ENCODE measurements around the gene MELTF. TPM values are rescaled to one million over a fixed set of nuclear protein-coding genes. Genes with fewer than 3 reads are reported as not detected.

The MELTF gene
- total RNA-seq, 1 experiment from 2014 or later = 9.2 TPM

- Histone ChIP-seq H2BK12ac (ENCODE audit: insufficient read length, low read depth, low read length) (no peak overlapping the region), H4K20me1 (ENCODE audit: control insufficient read depth, insufficient read depth, insufficient read length) (no peaks in the 10 kb centered on the region), H3T11ph (ENCODE audit: low read length) (no peak overlapping the region), H3K79me2 (ENCODE audit: insufficient read depth, low read length) (no peaks in the 10 kb centered on the region), H4K91ac (ENCODE audit: insufficient read length, low read depth, low read length) (no peak overlapping the region), H3K4ac (ENCODE audit: low read depth, low read length) (no peak overlapping the region), H2AK5ac (ENCODE audit: insufficient read length, low read length) (no peak overlapping the region), H3K27ac (ENCODE audit: insufficient read length, low read depth, low read length) (no peak overlapping the region), H3K23me2 (ENCODE audit: insufficient read length, low read depth, low read length, poor library complexity, severe bottlenecking) (no peaks in the 10 kb centered on the region), H4K5ac (ENCODE audit: insufficient read length, low read depth, low read length) (no peak overlapping the region), H3K27me3 (ENCODE audit: insufficient read depth, low read length) (no peaks in the 10 kb centered on the region; the same call in 1 of the 2 replicates), H3K79me1 (ENCODE audit: insufficient read depth, low read depth, low read length, poor library complexity, severe bottlenecking) (no peaks in the 10 kb centered on the region), H3K9me3 (ENCODE audit: control insufficient read depth, low read depth, low read length) (no peaks in the 10 kb centered on the region), H2AFZ (ENCODE audit: low read length) (no peak overlapping the region), H3K23ac (ENCODE audit: insufficient read length, low read depth, low read length) (no peak overlapping the region), H2BK5ac (ENCODE audit: insufficient read length, low read length) (no peak overlapping the region), H3K18ac (ENCODE audit: insufficient read length, low read depth, low read length) (no peak overlapping the region), H3K9ac (ENCODE audit: extremely low read depth, insufficient read length, low read length) (no peak overlapping the region), H3K4me1 (ENCODE audit: insufficient read depth, low read length) (no peaks in the 10 kb centered on the region; the same call in 1 of the 2 replicates), H3K14ac (ENCODE audit: insufficient read depth, low read length) (no peak overlapping the region), H3K4me2 (ENCODE audit: insufficient read depth, insufficient read length, low read length) (no peak overlapping the region), H3K56ac (ENCODE audit: insufficient read length, low read depth, low read length) (no peak overlapping the region), H4K8ac (replicated peaks; ENCODE audit: insufficient read length, low read depth, low read length) (no peak overlapping the region), H2BK120ac (ENCODE audit: low read depth, low read length, poor library complexity, severe bottlenecking) (no peak overlapping the region), H2BK15ac (ENCODE audit: low read depth, low read length) (no peak overlapping the region), H2BK20ac (ENCODE audit: low read depth, low read length, poor library complexity, severe bottlenecking) (no peak overlapping the region)
- Mint-ChIP-seq H3K9me3 (no peaks in the 10 kb centered on the region), H3K36me3 (ENCODE audit: insufficient read depth in 1 of 3, low read depth in 3 of 3) (peaks cover 0 to 7% (median 0%) of the 10 kb centered on the region in 3 experiments; a peak in 1 of 7 replicates), H3K27ac (peak overlapping the region in 1 of 3 experiments; percentile 36; a peak in 2 of 7 replicates), H3K27me3 (ENCODE audit: low read depth) (peaks cover 25% of the 10 kb centered on the region), H3K4me1 (peaks cover 29 to 34% of the 10 kb centered on the region in 2 experiments), H3K4me3 (no peak overlapping the region)
- no CpG with 5 or more reads among the region's 28 CpGs for whole genome bisulfite sequencing (ENCODE audit: extremely low coverage, insufficient read length, low lambda C conversion rate)
- TF ChIP-seq, protein P1, sequence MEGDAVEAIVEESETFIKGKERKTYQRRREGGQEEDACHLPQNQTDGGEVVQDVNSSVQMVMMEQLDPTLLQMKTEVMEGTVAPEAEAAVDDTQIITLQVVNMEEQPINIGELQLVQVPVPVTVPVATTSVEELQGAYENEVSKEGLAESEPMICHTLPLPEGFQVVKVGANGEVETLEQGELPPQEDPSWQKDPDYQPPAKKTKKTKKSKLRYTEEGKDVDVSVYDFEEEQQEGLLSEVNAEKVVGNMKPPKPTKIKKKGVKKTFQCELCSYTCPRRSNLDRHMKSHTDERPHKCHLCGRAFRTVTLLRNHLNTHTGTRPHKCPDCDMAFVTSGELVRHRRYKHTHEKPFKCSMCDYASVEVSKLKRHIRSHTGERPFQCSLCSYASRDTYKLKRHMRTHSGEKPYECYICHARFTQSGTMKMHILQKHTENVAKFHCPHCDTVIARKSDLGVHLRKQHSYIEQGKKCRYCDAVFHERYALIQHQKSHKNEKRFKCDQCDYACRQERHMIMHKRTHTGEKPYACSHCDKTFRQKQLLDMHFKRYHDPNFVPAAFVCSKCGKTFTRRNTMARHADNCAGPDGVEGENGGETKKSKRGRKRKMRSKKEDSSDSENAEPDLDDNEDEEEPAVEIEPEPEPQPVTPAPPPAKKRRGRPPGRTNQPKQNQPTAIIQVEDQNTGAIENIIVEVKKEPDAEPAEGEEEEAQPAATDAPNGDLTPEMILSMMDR (conservative IDR thresholded peaks at IDR 0.05) = no peak
- no peak for DNase-seq
Measured at GRCh38 chr3:197024881-197025735, 4.5 kb downstream of the MELTF start.

Data from H9 (cell line).